Keratinocyte (primary cell): Measurements from ENCODE around the gene PDE3A. TPM values are rescaled to one million over a fixed set of nuclear protein-coding genes. Genes with fewer than 3 reads are reported as not detected.

Experiments
- DNase-seq: peaks from one replicate; pipeline ENCODE4 v3.0.0-alpha.2; 2011; ENCODE audit warnings: low read depth, missing footprints, low spot score
- FAIRE-seq: peaks from 2 replicates; lab custom pipeline; 2011; peaks lifted over from hg19 to GRCh38; lab: Jason Lieb, UNC
- H2AFZ ChIP-seq: 2 replicates; pipeline ENCODE4 v1.6.0; 2012; ENCODE audit warnings: low read length, control low read depth, inconsistent platforms; ENCODE audit not compliant: control insufficient read depth
- H3K27ac ChIP-seq: 2 replicates; pipeline ENCODE4 v1.5.1; 2011; ENCODE audit warnings: low read length; ENCODE audit not compliant: control insufficient read depth, insufficient read depth
- H3K27me3 ChIP-seq: 3 replicates; pipeline ENCODE4 v1.6.0; 2011; ENCODE audit warnings: low read length; ENCODE audit not compliant: control insufficient read depth, insufficient read depth; ENCODE audit errors: extremely low read depth
- H3K36me3 ChIP-seq, 2 experiments: 2 replicates in 1 of 2; 3 replicates in 1 of 2; pipeline ENCODE4 v1.5.1; 2011; ENCODE audit warnings: low read length in 2 of 2, mild to moderate bottlenecking in 1 of 2; ENCODE audit not compliant: control insufficient read depth in 2 of 2, insufficient read depth in 2 of 2; ENCODE audit errors: extremely low read depth in 1 of 2
- H3K4me1 ChIP-seq: 3 replicates; pipeline ENCODE4 v1.5.1; 2011; ENCODE audit warnings: low read length; ENCODE audit not compliant: control insufficient read depth, insufficient read depth; ENCODE audit errors: extremely low read depth
- H3K4me2 ChIP-seq: 3 replicates; pipeline ENCODE4 v1.6.0; 2011; ENCODE audit warnings: low read depth, low read length; ENCODE audit not compliant: control insufficient read depth, insufficient read depth; ENCODE audit errors: extremely low read depth
- H3K4me3 ChIP-seq, 3 experiments: fragments of 200-600 bp in 1 of 3; sonication (generic) in 1 of 3; 2 replicates in 2 of 3; 3 replicates in 1 of 3; pipeline ENCODE4 v1.5.1; 2011 to 2016; ENCODE audit warnings: low read length in 3 of 3, mild to moderate bottlenecking in 3 of 3, control low read depth in 2 of 3, inconsistent platforms in 1 of 3, low read depth in 1 of 3, mixed read lengths in 1 of 3, mixed run types in 1 of 3, moderate library complexity in 1 of 3; ENCODE audit not compliant: control insufficient read depth in 2 of 3, insufficient read depth in 2 of 3; ENCODE audit errors: extremely low read depth in 1 of 3
- H3K79me2 ChIP-seq: 2 replicates; pipeline ENCODE4 v1.6.0; 2012; ENCODE audit warnings: low read length; ENCODE audit not compliant: control insufficient read depth, insufficient read depth
- H3K9ac ChIP-seq: 3 replicates; pipeline ENCODE4 v1.6.0; 2011; ENCODE audit warnings: low read length; ENCODE audit not compliant: control insufficient read depth, insufficient read depth; ENCODE audit errors: extremely low read depth
- H3K9me1 ChIP-seq: 3 replicates; pipeline ENCODE4 v1.6.0; 2011; ENCODE audit warnings: low read length; ENCODE audit not compliant: control insufficient read depth, insufficient read depth; ENCODE audit errors: extremely low read depth
- H3K9me3 ChIP-seq: 2 replicates; pipeline ENCODE4 v1.5.1; 2012; ENCODE audit warnings: low read depth, low read length; ENCODE audit not compliant: control insufficient read depth
- H4K20me1 ChIP-seq: 3 replicates; pipeline ENCODE4 v1.6.0; 2011; ENCODE audit warnings: low read length; ENCODE audit not compliant: control insufficient read depth, insufficient read depth; ENCODE audit errors: extremely low read depth
- CTCF ChIP-seq, 3 experiments: IDR thresholded peaks in 1 of 3; conservative IDR thresholded peaks in 1 of 3; optimal IDR thresholded peaks in 1 of 3; 2 replicates in 2 of 3; 3 replicates in 1 of 3; pipeline versions ENCODE3 to v1.5.1; 2011; ENCODE audit warnings: low read length in 3 of 3, mild to moderate bottlenecking in 3 of 3, moderate library complexity in 2 of 3, control low read depth in 1 of 3, inconsistent platforms in 1 of 3; ENCODE audit not compliant: insufficient read depth in 2 of 3; ENCODE audit errors: extremely low read depth in 1 of 3
- EZH2 ChIP-seq: IDR thresholded peaks from one replicate; pipeline ENCODE4 v1.6.1; 2012; ENCODE audit warnings: inconsistent platforms, mild to moderate bottlenecking, low read length, moderate library complexity
- dilution Hi-C: fragments of 300-500 bp; cut with MboI; formaldehyde crosslinking; loops from one replicate; pipeline ENCODE4 v1.7.0; 2020; ENCODE audit warnings: low sequenced_read_pairs; ENCODE audit not compliant: extremely low pct_ligation_motif_present
- polyA plus RNA-seq, 5 experiments: library from polyadenylated mRNA; depleted of rRNA in 3 of 5; stranded (reverse) in 3 of 5; stranded (forward) in 1 of 5; unstranded in 1 of 5; fragments of >200 nt; gene quantifications; 1 replicate in 1 of 5; 2 replicates in 3 of 5; 3 replicates in 1 of 5; pipeline versions ENCODE4 v1.2.1 to v1.2.3, GENCODE V29; 2011 to 2012; ENCODE audit warnings: missing spikeins in 2 of 5, low read depth in 1 of 5, low replicate concordance in 1 of 5

PDE3A gene
- polyA plus RNA-seq, 1 donor (not counting 4 experiments of a cell fraction or from before 2014, with no cell fraction given), result 0.01 TPM

GRCh38 chr12:20588042-20588441 lies 219.7 kb downstream of the PDE3A start:
- H3K27ac ChIP-seq, result no peak overlapping the region
- dilution Hi-C loops, result no loop called here
- H3K4me1 ChIP-seq, result no peaks in the 10 kb centered on the region
- TF ChIP-seq CTCF (optimal IDR thresholded peaks at IDR 0.05 in 1 of 3, IDR thresholded peaks at IDR 0.05 in 1 of 3, conservative IDR thresholded peaks at IDR 0.05 in 1 of 3; ENCODE audit: extremely low read depth in 1 of 3, insufficient read depth in 2 of 3, low read length in 3 of 3) (no peak), EZH2 (no peak)
- H4K20me1 ChIP-seq, result no peaks in the 10 kb centered on the region
- no peak overlapping the region for H3K4me2 ChIP-seq
- H3K36me3 ChIP-seq, result no peaks in the 10 kb centered on the region
- DNase-seq, result no peak
- no peak overlapping the region for H3K9ac ChIP-seq
- H3K9me1 ChIP-seq, result no peaks in the 10 kb centered on the region
- H3K9me3 ChIP-seq, result no peaks in the 10 kb centered on the region
- H2AFZ ChIP-seq, result no peak overlapping the region
- no peak for FAIRE-seq
- no peaks in the 10 kb centered on the region for H3K79me2 ChIP-seq
- H3K4me3 ChIP-seq, result no peak overlapping the region
- no peaks in the 10 kb centered on the region for H3K27me3 ChIP-seq

GRCh38 chr12:20590570-20590969 lies 222.2 kb downstream of the PDE3A start:
- no peaks in the 10 kb centered on the region for H4K20me1 ChIP-seq
- no peaks in the 10 kb centered on the region for H3K27me3 ChIP-seq
- H3K4me1 ChIP-seq, result no peaks in the 10 kb centered on the region
- FAIRE-seq (no peak), DNase-seq (no peak)
- no peak for TF ChIP-seq EZH2
- no peak for TF ChIP-seq CTCF (optimal IDR thresholded peaks at IDR 0.05 in 1 of 3, IDR thresholded peaks at IDR 0.05 in 1 of 3, conservative IDR thresholded peaks at IDR 0.05 in 1 of 3; ENCODE audit: extremely low read depth in 1 of 3, insufficient read depth in 2 of 3, low read length in 3 of 3)
- H3K36me3 ChIP-seq, result no peaks in the 10 kb centered on the region
- H2AFZ ChIP-seq, result no peak overlapping the region
- no peaks in the 10 kb centered on the region for H3K79me2 ChIP-seq
- H3K9ac ChIP-seq, result no peak overlapping the region
- H3K9me1 ChIP-seq, result no peaks in the 10 kb centered on the region
- H3K27ac ChIP-seq, result no peak overlapping the region
- no peak overlapping the region for H3K4me2 ChIP-seq
- H3K4me3 ChIP-seq, result no peak overlapping the region
- H3K9me3 ChIP-seq, result no peaks in the 10 kb centered on the region
- dilution Hi-C loops, result no loop called here
